ENCODE data around the gene MRGPRE. TPM values are rescaled to one million over a fixed set of nuclear protein-coding genes. Genes with fewer than 3 reads are reported as not detected.

The MRGPRE gene
- total RNA-seq, 1 experiment from 2014 or later: not detected

- DNase-seq (ENCODE audit: low read depth, low spot score): no peak
- in situ Hi-C loops (cut with HindIII; ENCODE audit: low pct_unique_long_range_greater_than_20kb, low sequenced_read_pairs): no loop called here
Observed at GRCh38 chr11:3219281-3219892, 12.8 kb downstream of the MRGPRE start.

GRCh38 chr11:3218483-3219280, 13.5 kb downstream of the MRGPRE start, which contains the start of gene MRGPRG:
Gene MRGPRG (minus strand): TSS chr11:3218813. CDS start chr11:3218813, 0 bp downstream.
- in situ Hi-C loops (cut with HindIII; ENCODE audit: low pct_unique_long_range_greater_than_20kb, low sequenced_read_pairs): no loop called here
- no peak for DNase-seq (ENCODE audit: low read depth, low spot score)

GRCh38 chr11:3217818-3218482, 14.3 kb downstream of the MRGPRE start:
- DNase-seq (ENCODE audit: low read depth, low spot score): no peak
- in situ Hi-C loops (cut with HindIII; ENCODE audit: low pct_unique_long_range_greater_than_20kb, low sequenced_read_pairs): no loop called here

GRCh38 chr11:3216027-3216525, 16.1 kb downstream of the MRGPRE start:
- in situ Hi-C loops (cut with HindIII; ENCODE audit: low pct_unique_long_range_greater_than_20kb, low sequenced_read_pairs): no loop called here
- no peak for DNase-seq (ENCODE audit: low read depth, low spot score)

- in situ Hi-C loops (cut with HindIII; ENCODE audit: low pct_unique_long_range_greater_than_20kb, low sequenced_read_pairs): no loop called here
- DNase-seq (ENCODE audit: low read depth, low spot score): no peak
Observed at GRCh38 chr11:3215346-3216026, 16.7 kb downstream of the MRGPRE start.

GRCh38 chr11:3214420-3214699, 17.9 kb downstream of the MRGPRE start:
- in situ Hi-C loops (cut with HindIII; ENCODE audit: low pct_unique_long_range_greater_than_20kb, low sequenced_read_pairs): no loop called here
- no peak for DNase-seq (ENCODE audit: low read depth, low spot score)

- in situ Hi-C loops (cut with HindIII; ENCODE audit: low pct_unique_long_range_greater_than_20kb, low sequenced_read_pairs): no loop called here
- DNase-seq (ENCODE audit: low read depth, low spot score): no peak
Observed at GRCh38 chr11:3213659-3214419, 18.4 kb downstream of the MRGPRE start.

- no peak for DNase-seq (ENCODE audit: low read depth, low spot score)
- in situ Hi-C loops (cut with HindIII; ENCODE audit: low pct_unique_long_range_greater_than_20kb, low sequenced_read_pairs): no loop called here
Observed at GRCh38 chr11:3208272-3208671, 23.9 kb downstream of the MRGPRE start.

GRCh38 chr11:3207526-3208189, 24.6 kb downstream of the MRGPRE start:
- no peak for DNase-seq (ENCODE audit: low read depth, low spot score)
- in situ Hi-C loops (cut with HindIII; ENCODE audit: low pct_unique_long_range_greater_than_20kb, low sequenced_read_pairs): no loop called here

- no peak for DNase-seq (ENCODE audit: low read depth, low spot score)
- in situ Hi-C loops (cut with HindIII; ENCODE audit: low pct_unique_long_range_greater_than_20kb, low sequenced_read_pairs): no loop called here
Observed at GRCh38 chr11:3206922-3207204, 25.4 kb downstream of the MRGPRE start.

GRCh38 chr11:3206156-3206921, 25.9 kb downstream of the MRGPRE start:
- no peak for DNase-seq (ENCODE audit: low read depth, low spot score)
- in situ Hi-C loops (cut with HindIII; ENCODE audit: low pct_unique_long_range_greater_than_20kb, low sequenced_read_pairs): no loop called here

- in situ Hi-C loops (cut with HindIII; ENCODE audit: low pct_unique_long_range_greater_than_20kb, low sequenced_read_pairs): no loop called here
- DNase-seq (ENCODE audit: low read depth, low spot score): no peak
Observed at GRCh38 chr11:3205261-3206155, 26.7 kb downstream of the MRGPRE start.

GRCh38 chr11:3204141-3205015, 27.8 kb downstream of the MRGPRE start:
- no peak for DNase-seq (ENCODE audit: low read depth, low spot score)
- in situ Hi-C loops (cut with HindIII; ENCODE audit: low pct_unique_long_range_greater_than_20kb, low sequenced_read_pairs): no loop called here

- in situ Hi-C loops (cut with HindIII; ENCODE audit: low pct_unique_long_range_greater_than_20kb, low sequenced_read_pairs): no loop called here
- DNase-seq (ENCODE audit: low read depth, low spot score): no peak
Observed at GRCh38 chr11:3203221-3204043, 28.8 kb downstream of the MRGPRE start.
